NCI-H2196 (cell line): Measurements from ENCODE around the gene SNAP47.

Source experiments
- DNase-seq: peaks from one replicate; lab custom pipeline; 2025; ENCODE audit not compliant: unreplicated experiment; lab: John Stamatoyannopoulos, UW

SNAP47 gene

DNA sequence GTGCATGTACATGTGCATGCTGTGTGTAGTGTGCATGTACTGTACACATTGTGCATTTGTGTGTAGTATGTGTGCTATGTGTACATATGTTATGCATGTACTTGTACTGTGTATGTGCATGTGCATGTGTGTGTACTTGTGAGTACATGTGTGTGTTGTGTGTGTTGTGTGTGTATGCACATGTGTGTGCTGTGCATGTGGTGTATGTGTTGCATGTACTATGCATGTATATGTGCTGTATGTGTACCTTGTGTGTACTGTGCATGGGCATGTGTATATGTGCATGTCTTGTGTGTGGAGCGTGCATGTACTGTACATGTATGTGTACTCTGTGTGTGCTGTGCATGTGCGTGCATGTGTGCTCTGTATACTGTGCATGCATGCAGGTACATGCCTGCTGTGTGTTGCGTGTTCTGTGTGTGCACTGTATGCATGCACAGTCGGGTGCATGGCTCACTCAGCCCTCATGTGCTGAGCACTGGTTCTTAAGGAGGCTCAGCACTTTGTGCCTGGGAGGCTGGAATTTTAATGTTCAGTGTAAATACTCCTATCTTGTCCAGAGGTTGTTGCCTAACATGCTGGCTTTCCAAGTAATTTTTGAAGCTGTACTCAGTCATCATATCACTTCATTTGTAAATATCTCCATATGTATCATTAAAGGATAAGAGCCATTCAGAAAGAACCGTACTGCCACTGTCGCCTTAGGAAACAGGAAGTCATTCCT, 32.3 kb downstream of the SNAP47 start:
- no peak for DNase-seq

DNA sequence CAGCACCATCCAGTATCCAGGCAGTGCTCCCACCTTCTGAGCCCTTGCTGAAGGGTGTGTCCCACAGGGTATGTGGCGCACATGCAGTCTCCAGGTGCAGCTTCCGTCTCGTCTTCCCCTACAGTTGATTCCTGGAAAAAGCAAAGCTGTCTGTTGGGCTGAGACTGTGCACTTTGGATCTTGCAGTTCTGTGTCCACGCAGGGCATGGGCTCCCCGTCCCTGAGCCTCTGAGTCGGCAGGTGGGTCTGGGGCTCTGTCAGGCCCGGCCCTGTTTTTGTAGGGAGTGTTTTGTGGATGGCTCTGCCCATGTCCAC, 32.8 kb downstream of the SNAP47 start:
- no peak for DNase-seq

DNA sequence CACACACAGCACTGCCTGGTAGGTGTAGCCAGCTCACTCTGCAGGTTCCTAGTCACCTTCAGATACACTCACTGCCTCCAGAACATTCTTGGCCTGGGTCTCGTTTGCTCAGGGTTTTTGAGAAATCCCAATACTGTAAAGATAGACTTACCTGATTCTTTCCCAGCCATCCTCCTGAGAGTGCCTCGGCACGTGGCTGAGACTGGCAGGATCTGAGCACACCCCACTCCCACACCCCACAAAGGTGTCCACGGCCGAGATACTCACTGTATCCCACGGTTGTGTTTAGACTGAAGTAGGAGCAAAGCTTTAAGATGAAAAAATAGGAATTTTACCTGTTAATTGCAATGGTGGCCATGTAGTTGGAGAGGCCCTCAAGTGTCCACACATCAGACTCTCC, 33.4 kb downstream of the SNAP47 start:
- DNase-seq, result no peak

DNA sequence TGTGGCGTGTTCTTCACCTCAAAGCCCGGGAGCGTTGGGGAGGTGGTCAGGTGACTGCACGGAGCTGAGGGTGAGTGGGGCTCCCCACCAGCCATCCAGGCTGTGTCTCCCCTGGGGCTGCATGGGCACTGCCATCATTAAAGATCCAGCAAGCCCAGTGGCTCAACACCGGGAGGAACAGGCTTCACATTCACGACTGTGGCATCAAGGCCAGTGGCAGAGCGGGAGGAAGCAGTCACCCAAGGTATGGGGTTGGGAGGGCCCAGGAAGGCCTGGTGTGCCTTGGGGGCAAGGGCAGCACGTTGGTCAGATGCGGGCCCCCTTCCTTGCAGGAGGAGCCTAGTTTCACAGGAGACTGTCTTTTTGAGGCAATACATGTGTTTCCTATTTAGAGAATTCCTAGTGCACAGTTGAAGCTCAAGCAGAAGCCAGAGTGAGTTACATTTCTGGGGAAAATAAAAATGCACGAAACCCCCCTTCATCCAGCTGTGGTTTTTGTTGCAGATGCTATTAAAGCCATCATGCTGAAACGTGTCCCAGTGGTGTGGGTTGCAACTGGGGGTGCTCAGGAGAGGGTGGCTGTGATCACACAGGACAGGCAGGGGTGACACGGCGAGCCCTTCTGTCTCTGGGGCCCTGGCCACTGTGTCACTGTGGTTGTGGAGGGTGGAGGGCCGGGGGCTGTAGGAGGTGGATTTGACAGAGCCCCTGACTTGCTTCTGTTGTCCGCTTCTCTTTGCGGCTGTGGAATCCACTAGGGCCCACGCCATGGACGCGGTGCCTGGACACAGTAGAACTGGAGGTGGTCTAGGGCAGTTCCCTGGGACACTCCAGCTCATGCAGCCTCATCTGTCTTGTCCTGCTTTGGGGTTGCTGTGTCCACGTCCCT, 34.1 kb downstream of the SNAP47 start:
- DNase-seq, result no peak

DNA sequence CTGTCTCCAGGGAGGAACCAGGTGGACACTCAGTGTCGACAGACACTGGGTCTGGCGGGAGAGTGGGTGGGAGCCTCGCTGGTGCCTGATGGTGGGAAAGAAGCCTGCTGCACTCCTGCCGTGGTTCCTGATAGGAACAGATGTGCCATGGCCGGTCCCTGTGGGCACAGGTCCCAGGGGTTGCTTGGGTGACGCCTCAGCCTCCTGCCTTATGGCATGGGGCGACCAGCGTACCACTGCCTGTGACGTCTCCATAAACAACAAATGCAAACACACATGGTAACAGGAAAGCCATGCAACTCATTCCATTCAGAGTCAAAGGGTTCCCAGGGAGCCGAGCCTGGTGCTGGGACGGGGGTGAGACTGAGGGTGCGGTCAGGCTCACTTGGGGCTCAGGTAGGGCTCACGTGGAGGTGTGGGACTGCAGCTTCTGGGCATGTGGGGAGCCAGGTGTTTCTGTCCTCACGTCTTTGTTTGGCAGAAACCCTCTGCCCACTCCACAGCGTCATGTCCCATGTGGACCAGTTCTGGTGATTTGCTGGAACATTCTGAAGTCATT, 34.8 kb downstream of the SNAP47 start:
- DNase-seq, result no peak

DNA sequence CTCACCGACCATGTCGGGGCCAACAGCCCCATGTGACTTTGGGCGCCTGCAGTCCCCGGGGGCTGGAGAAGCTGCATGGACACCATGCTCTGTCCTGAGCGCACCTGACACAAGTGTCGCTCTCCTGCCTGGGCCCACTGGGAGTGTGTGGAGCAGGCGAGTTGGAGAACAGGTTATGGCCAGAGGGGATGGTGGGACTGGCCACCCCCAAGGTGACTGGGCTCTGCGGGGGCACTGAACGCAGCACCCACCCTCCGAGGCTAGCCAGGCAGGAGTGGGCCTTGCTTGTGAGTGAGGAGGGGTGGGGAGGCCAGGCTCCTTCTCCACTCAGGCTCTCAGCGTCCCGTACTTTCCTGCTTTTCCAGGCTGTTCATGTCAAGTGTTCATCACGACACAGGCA, 35.6 kb downstream of the SNAP47 start:
- DNase-seq, result no peak

DNA sequence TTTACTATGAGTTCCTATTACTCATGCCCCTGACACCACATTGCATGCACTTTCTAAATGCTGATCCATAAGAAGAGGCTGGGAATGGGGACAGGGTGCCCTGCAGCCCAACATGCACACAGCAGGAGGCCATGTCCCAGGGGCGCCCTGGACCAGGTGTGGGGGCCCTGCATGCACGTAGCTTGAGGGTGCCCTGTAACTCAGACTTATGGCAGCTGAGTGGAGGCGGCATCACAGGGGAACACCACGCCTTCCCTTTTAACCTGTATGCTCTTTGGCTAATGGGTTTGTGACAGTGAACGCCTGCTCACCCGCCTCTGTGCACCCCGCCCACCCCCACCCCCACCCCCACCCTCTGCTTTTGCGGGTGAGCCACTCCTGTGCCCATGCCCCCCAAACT, 36.1 kb downstream of the SNAP47 start:
- DNase-seq, result no peak

DNA sequence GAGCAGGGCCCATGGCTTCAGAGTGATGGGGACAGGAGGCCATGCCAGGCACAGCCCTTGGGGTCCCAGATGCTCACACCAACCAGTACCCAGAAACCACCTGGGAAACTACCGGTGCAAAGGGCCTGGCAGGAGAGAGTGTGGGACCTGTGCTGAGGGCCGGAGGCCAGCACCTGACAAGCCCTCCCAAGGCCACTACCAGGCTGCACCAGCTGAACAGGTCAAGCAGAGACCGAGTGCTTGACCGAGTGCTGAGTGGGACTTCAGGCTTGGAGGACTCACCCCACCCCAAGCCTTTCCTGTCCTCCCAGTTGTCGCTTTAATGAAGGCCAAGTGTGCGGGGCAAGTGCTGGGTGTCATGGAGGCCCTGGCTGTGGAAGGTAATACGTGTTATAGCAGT, 36.5 kb downstream of the SNAP47 start:
- DNase-seq, result no peak

DNA sequence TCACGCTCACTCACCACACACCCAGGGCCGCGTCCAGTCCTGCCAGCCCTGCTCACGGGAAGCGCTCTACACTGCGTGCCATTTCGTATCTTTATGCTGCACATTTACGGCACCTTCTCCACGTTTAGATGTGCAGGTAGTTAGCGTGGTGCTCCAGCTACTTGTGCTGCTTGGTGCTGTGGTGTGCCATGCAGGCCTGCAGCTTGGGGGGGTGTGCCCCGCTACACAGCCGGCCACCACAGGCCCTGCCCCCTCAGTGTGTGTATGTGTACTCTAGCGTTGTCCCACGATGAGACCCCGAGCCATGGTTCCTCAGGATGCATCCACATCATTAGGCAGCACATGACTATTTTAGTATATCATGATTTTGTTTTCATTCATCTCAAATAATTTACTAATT, 38.3 kb downstream of the SNAP47 start:
- no peak for DNase-seq

DNA sequence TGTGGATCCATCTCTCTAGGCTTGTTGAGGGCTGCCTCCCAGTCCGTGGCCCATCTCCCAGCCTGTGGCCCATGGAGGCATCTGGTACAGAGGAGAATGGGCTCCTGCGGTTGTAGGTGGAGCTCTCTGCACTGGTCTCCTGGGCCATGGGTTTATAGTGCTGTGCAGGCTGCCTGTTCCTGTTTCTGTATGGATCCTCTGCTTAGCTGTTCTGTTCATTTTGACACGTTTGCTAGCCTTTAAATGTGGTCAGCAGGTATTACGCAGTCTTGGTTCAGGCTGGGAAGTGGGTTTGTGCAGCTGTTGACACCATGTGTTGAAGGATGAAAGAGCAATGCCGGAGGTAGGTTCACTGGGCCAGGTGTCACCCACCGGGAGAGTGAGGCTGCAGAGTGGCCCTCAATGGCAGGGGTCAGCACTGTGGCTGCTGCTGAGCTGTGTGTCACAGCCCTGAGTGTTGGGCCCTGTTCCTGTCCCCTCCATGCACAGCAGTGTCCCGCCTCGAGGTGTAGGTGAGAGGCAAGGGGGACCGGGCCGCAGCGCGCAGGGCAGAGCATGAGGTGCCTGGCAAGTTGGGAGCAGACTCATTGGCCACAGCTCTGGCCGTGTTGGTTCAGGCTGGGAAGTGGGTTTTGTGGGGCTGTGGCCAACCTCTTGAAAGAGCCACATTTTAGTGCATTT, 39.0 kb downstream of the SNAP47 start:
- no peak for DNase-seq

DNA sequence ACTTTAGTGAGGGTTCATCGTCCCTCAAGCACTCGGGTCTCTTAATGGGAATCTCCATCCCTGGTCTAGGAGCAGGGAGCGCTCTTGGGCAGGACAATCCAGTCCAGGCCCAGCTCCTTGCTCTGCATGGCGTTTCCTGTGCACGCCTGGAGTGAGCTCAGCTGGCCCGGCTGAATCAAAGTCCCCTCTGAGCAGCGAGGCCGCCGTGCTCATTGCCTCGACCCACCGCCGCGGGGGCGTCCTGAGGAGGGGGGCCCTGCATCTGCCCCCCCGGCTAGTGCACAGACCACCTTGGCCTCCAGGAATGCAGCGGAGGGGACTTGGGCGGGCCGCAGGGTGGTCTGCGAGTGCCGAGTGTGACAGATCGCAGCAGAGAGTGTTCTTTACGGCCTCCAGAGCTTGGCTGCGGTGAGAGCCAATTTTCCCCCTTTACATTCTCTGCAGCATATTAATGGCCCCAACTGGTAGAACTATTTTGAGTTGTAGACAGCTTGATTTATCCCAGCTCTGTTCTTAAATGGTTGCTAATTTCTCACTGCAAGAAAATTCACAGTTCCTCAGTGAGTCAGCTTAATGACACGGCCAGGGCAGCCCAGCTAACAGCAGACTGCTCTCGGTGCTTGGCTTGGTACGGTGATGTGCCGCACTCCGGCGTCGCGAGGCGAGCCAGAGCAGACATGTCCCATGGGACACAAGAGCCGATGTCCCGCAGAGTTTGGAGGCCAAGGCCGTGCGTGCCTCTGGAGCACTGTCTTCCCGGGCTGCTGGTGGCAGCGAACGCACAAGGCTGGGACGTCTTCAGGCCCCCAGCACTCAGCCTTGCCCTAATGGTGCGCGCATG, 39.8 kb downstream of the SNAP47 start:
- DNase-seq, result no peak

DNA sequence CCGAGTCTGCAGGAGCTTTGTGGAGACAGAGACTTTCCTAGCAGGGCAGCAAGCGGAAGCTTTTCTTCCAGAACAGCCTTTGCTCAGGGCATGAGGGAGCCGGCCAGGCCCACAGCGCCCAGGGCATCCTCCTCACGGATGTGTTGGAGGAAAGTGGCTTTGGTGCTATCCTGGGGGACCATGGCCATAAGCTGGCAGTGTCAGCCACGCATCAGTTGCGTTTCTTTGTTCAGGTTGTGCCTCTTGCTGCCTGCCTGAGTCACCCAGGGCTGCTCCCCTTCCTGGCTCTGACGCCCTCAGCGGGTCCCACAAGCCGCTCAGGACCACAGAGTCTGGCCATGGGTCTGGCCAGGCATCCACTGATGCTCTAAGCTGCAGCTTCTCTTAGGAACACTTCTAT, 40.6 kb downstream of the SNAP47 start:
- DNase-seq, result no peak

DNA sequence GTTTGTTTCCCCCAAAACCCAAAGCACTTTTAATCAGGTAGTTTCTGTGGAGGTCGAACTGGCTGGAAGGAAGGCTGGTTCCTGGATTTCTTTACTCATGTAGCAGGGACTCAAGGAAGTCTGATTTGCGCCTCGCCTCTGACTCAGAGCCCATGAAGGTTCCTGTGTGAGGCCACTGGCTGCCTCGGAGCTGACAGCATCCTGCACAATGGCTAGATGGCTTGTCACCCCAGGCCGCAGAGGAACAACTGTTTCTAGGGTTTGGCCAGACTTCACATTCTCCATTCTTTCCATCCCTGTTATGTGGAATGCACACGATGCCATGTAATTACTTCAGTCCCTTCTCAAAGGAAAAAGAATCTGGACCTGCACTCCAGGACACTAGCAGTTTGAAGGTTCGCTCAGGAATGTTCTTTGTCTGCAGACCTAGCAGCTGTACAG, 41.1 kb downstream of the SNAP47 start:
- no peak for DNase-seq

DNA sequence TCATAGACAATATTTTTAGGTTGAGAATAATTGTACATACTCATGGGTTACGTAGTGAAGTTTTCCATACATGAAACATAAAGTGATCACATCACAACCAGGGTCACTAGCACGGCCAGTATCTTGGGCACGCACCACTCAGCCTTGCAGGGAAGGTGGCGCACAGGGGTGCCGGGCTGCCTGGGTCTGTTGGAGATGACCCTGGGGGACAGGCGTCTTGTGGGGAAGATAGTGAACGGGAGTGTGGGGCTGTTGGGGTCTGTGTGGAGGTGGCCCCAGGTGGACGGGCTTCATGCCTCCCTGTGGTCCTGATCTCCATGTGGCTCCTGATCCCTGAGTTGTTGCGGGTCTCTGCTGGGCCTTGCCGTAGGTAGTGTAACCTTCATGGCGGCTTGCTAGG, 41.9 kb downstream of the SNAP47 start:
- no peak for DNase-seq

DNA sequence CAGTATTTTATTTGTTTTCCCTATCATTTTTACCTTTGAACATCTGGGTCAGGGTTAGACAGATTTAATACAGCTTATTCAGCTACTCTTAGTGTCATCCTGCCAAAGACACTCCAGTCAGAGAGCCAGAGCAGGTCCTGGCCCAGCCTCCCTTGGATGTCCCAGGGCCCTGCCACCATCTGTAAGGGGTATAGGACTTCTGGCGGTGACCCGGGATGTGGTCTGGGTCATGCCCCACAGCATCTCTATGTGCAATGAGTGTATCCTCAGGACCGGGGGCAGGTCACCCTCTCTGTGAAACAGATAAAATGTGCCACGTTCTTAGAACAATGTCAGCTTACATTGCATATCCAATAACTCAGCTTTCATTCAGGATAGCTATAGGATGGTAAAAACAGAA, 42.4 kb downstream of the SNAP47 start:
- no peak for DNase-seq

DNA sequence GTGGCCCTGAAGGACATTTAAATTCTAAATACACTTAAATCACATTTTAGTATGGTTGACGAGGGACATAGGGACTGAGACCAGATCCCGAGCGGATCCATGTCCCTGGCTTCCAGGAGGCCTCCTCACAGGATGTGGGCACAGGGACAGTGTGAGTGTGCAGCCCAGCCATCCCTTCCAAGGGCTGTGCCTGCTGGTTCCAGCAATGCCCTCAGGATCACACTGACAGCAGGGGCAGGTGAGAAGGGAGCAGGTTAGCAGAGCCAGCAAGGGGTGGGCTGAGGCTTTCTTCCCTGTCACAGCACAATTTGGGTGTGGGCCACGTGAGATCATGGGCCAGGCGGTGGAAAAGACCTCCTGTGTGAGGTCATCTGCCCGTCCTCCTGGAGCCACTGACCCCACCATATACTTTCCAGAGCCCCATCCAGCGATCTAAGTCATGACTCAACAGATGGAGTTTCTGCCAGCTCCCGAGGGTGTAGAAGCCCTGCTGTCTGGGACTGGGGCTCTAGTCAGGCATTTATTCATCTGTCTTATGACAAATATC, 43.2 kb downstream of the SNAP47 start:
- DNase-seq, result no peak

DNA sequence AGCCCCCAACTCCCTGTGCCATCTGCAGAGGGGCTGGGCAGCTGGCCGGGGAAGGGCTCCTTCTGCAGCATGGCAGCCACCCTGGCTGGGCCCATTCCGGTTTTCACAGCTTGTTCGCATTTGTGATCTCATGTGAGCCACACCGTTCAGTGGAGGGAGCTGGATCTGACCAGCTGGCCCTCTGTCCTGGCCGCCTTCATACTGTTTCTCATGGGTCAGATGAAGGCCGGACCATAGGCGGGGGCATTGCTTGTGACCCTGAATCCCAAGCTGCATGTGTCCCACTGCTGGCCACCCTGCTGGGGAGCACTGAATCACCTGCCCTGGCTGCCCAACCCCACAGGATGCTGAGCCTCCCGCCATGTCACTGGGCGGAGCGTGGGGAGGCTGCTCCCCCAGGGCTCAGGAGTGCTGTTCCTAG, 43.8 kb downstream of the SNAP47 start:
- DNase-seq, result no peak

DNA sequence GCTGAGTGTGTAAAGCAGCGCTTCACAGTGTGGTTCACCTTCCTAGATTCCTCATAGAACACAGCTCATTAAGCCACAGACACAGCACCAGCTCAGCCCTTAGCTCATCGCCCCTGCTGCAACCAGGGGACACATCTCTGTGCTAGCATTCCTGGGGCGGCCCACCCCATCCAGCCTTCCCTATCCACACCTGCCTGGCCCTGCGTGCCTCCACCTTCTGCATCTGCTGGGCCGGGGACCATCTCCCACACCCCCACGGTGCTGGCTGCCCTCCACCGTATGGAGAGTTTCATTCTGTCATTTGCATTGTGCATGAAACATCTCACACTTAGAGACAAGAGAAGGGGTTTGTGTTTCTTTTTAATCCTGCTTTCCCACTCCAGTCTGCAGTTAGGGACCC, 44.5 kb downstream of the SNAP47 start:
- DNase-seq, result no peak

DNA sequence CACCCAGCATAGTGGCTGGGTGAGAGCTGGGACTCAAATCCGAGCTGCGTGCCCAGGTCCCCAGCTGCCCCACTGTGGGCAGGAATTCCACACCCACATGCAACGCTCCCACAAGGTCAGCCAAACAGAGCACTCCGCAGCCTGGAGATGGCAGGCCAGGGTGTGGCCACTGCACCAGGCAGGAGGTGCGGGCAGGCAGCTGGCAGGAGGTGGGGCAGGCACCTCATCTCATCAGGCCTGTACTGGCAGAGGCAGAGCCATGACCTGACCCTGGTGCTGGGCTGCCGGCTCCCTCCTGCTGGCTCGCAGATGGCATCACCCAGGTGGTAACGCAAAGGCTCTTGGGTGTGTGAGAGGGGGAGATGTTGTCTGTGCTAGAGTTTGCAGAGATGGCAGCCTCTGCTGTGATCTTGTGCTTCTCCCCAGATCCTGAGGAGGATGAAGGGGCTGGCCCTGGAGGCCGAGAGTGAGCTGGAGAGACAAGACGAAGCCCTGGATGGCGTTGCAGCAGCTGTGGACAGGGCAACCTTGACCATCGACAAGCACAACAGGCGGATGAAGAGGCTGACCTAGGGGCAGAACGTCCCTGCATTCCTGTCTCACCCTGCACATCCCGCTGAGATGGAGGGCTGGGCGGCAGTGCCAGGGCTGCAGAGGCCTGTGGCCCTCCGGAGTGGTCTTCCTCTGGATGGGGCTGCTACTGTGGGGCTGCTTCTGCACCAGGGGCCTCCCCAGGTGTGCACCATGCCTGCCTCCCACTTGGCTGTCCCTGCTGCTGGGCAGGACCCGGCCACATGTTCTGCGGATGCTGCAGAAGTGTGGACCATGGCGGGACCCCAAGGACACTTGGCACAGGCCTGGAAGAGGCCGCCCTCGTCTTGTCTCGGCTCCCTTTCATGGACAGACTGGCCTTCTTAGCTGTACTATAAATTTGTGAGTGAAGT, 45.1 kb downstream of the SNAP47 start:
- no peak for DNase-seq
